GM18909 (cell line): Measurements from ENCODE around the gene RARRES1.

Source experiments
- ATAC-seq: cut with Tn5 transposase; IDR thresholded peaks from one replicate; pipeline ENCODE4 v1.9.1; 2021; ENCODE audit warnings: mild to moderate bottlenecking; ENCODE audit not compliant: unreplicated experiment, poor library complexity

RARRES1 gene

GRCh38 chr3:158737976-158738615 lies 5.8 kb upstream of the RARRES1 start:
- no peak for ATAC-seq

GRCh38 chr3:158737410-158737809 lies 5.2 kb upstream of the RARRES1 start:
- ATAC-seq: no peak

GRCh38 chr3:158735296-158736033 lies 3.2 kb upstream of the RARRES1 start:
- ATAC-seq: no peak

GRCh38 chr3:158733656-158734055 lies 1.4 kb upstream of the RARRES1 start:
- no peak for ATAC-seq

GRCh38 chr3:158732856-158733200 lies 571 bp upstream of the RARRES1 start:
- ATAC-seq: no peak

- ATAC-seq: no peak
These were observed 771 bp downstream of the RARRES1 start for GRCh38 chr3:158731486-158731885.

GRCh38 chr3:158728851-158729250 lies 3.4 kb downstream of the RARRES1 start:
- ATAC-seq: no peak

GRCh38 chr3:158728061-158728377 lies 4.2 kb downstream of the RARRES1 start:
- no peak for ATAC-seq

- ATAC-seq: peak; percentile 65
These were observed 4.8 kb downstream of the RARRES1 start for GRCh38 chr3:158727206-158728060.

- no peak for ATAC-seq
These were observed 6.8 kb downstream of the RARRES1 start for GRCh38 chr3:158725348-158726011.

GRCh38 chr3:158723991-158724390 lies 8.3 kb downstream of the RARRES1 start:
- ATAC-seq: no peak

GRCh38 chr3:158722108-158722507 lies 10.1 kb downstream of the RARRES1 start:
- no peak for ATAC-seq

- ATAC-seq: no peak
These were observed 13.6 kb downstream of the RARRES1 start for GRCh38 chr3:158718490-158719170.

GRCh38 chr3:158717576-158717975 lies 14.7 kb downstream of the RARRES1 start:
- ATAC-seq: no peak

- no peak for ATAC-seq
These were observed 19.2 kb downstream of the RARRES1 start for GRCh38 chr3:158713094-158713499.

GRCh38 chr3:158712443-158712842 lies 19.8 kb downstream of the RARRES1 start:
- no peak for ATAC-seq

GRCh38 chr3:158711886-158712285 lies 20.4 kb downstream of the RARRES1 start:
- ATAC-seq: no peak

- ATAC-seq: no peak
These were observed 21.7 kb downstream of the RARRES1 start for GRCh38 chr3:158710601-158711000.

- no peak for ATAC-seq
These were observed 22.6 kb downstream of the RARRES1 start for GRCh38 chr3:158709666-158710083.

GRCh38 chr3:158703566-158703965 lies 28.7 kb downstream of the RARRES1 start:
- ATAC-seq: no peak
